ENCODE results near the gene DLG1. TPM values are rescaled to one million over a fixed set of nuclear protein-coding genes. Genes with fewer than 3 reads are reported as not detected.

The DLG1 gene
- total and polyA plus RNA-seq, 2 experiments from 2014 or later = 27.6 to 98.0 TPM

DNA sequence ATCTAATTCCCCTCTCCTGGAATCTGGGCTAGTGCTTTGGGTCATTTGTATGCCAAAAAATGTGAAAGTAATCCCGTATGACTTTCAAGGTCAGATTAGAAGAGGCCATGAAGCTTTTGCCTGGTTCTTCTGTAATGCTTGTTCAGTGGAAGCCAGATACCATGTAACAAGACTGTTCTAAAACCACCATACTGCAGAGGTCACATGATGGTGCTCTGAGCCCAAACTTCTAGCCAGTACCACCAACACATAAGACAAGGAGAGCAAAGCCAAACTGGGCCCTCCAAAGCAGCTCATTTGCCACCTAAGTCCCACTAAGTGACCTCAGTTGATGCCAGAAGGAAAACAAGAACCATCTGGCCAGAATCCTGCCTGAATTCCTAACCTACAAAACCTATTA, 204.5 kb downstream of the DLG1 start (continued):
- TF ChIP-seq, protein P1, sequence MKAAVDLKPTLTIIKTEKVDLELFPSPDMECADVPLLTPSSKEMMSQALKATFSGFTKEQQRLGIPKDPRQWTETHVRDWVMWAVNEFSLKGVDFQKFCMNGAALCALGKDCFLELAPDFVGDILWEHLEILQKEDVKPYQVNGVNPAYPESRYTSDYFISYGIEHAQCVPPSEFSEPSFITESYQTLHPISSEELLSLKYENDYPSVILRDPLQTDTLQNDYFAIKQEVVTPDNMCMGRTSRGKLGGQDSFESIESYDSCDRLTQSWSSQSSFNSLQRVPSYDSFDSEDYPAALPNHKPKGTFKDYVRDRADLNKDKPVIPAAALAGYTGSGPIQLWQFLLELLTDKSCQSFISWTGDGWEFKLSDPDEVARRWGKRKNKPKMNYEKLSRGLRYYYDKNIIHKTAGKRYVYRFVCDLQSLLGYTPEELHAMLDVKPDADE (IDR thresholded peaks at IDR 0.05) = no peak

DNA sequence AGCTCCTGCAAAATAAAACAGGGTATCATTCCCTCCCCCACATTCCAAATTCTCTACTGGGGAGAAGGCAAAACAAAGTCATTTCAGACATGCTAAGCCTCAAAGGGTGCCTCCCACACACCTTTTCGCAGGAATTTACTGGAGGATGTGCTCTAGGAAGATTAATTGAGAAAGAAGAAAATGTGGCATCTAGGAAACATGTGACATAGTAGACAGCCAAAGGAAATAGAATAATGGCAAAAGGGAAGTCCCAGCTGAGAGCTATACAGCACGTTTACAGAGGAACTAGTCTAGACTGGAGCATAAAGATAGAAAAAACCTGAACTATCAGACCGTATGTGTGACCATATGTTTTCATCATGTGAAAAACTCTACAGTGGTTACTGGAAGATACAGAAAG, 210.0 kb downstream of the DLG1 start:
- no peak for TF ChIP-seq POLR2AphosphoS5 (IDR thresholded peaks at IDR 0.05; ENCODE audit: low read depth)
- TF ChIP-seq CREB1 (CRISPR knock-in tag; IDR thresholded peaks at IDR 0.05; ENCODE audit: low read depth) = no peak
- TF ChIP-seq EZH2 (IDR thresholded peaks at IDR 0.05; ENCODE audit: low read depth, unreplicated experiment) = no peak
- TF ChIP-seq ZNF331 (CRISPR knock-in tag; IDR thresholded peaks at IDR 0.05; ENCODE audit: low read depth) = no peak
- TF ChIP-seq, protein P1 (IDR thresholded peaks at IDR 0.05) = no peak
- H3K36me3 ChIP-seq (ENCODE audit: insufficient read depth) = no peaks in the 10 kb centered on the region
- H3K4me2 ChIP-seq = no peak overlapping the region
- DNase-seq (ENCODE audit: low spot score) (no peak), ATAC-seq (no peak)
- no peak overlapping the region for H3K4me3 ChIP-seq
- no peaks in the 10 kb centered on the region for H3K79me2 ChIP-seq (replicated peaks; ENCODE audit: insufficient read depth)
- no peaks in the 10 kb centered on the region for H3K9me2 ChIP-seq (ENCODE audit: insufficient read depth)
- Mint-ChIP-seq H3K4me3 (no peak overlapping the region), H3K27ac (no peak overlapping the region), H3K36me3 (ENCODE audit: low read depth) (peaks cover 6% of the 10 kb centered on the region; the same call in 2 of the 3 replicates), H3K27me3 (ENCODE audit: insufficient read depth, low read depth, poor library complexity) (no peaks in the 10 kb centered on the region), H3K9me3 (no peaks in the 10 kb centered on the region; the same call in 2 of the 3 replicates), H3K4me1 (peaks cover 5% of the 10 kb centered on the region; the same call in 2 of the 3 replicates)
- H2AFZ ChIP-seq = no peak overlapping the region
- no peaks in the 10 kb centered on the region; the same call in 1 of the 2 replicates for H4K20me1 ChIP-seq (replicated peaks; ENCODE audit: insufficient read depth)
- H3F3A ChIP-seq (replicated peaks; ENCODE audit: low read depth) = no peaks in the 10 kb centered on the region
- no peaks in the 10 kb centered on the region for H3K27me3 ChIP-seq (ENCODE audit: insufficient read depth)
- H3K27ac ChIP-seq (ENCODE audit: low read depth) = no peak overlapping the region
- H3K4me1 ChIP-seq (ENCODE audit: insufficient read depth) = no peaks in the 10 kb centered on the region

DNA sequence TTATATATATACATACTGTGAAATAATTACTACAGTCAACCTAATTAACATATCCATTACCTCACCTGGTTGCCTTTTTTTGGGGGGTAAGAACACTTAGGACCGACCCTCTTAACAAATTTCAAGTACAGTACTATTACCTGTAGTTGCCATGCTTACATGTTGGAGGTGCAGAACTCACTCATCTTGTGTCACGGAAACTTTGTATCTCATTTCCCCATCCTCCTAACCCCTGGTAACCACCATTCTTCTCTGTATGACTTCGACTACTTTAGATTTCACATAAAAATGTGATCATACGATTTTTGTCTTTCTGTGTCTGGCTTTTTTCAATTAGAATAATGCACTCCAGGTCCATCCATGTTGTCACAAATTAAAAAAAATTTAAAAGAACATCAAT, 213.3 kb downstream of the DLG1 start:
- no peak overlapping the region for H3K4me3 Mint-ChIP-seq
- no peak overlapping the region for H3K27ac Mint-ChIP-seq
- Histone ChIP-seq H3F3A (replicated peaks; ENCODE audit: low read depth) (no peaks in the 10 kb centered on the region), H3K27me3 (ENCODE audit: insufficient read depth) (no peaks in the 10 kb centered on the region), H4K20me1 (replicated peaks; ENCODE audit: insufficient read depth) (no peaks in the 10 kb centered on the region; the same call in 1 of the 2 replicates), H3K4me3 (no peak overlapping the region), H3K79me2 (replicated peaks; ENCODE audit: insufficient read depth) (no peaks in the 10 kb centered on the region), H3K4me2 (no peak overlapping the region), H2AFZ (no peak overlapping the region), H3K4me1 (ENCODE audit: insufficient read depth) (no peaks in the 10 kb centered on the region), H3K27ac (ENCODE audit: low read depth) (no peak overlapping the region), H3K9me2 (ENCODE audit: insufficient read depth) (no peaks in the 10 kb centered on the region), H3K36me3 (ENCODE audit: insufficient read depth) (no peaks in the 10 kb centered on the region)
- no peak for ATAC-seq
- no peak for TF ChIP-seq JUNB (IDR thresholded peaks at IDR 0.05; ENCODE audit: unreplicated experiment)
- H3K4me1 Mint-ChIP-seq = peaks cover 5% of the 10 kb centered on the region; the same call in 2 of the 3 replicates
- H3K36me3 Mint-ChIP-seq (ENCODE audit: low read depth) = peaks cover 6% of the 10 kb centered on the region; the same call in 2 of the 3 replicates
- H3K9me3 Mint-ChIP-seq = no peaks in the 10 kb centered on the region
- no peak for DNase-seq (ENCODE audit: low spot score)
- H3K27me3 Mint-ChIP-seq (ENCODE audit: insufficient read depth, low read depth, poor library complexity) = no peaks in the 10 kb centered on the region

DNA sequence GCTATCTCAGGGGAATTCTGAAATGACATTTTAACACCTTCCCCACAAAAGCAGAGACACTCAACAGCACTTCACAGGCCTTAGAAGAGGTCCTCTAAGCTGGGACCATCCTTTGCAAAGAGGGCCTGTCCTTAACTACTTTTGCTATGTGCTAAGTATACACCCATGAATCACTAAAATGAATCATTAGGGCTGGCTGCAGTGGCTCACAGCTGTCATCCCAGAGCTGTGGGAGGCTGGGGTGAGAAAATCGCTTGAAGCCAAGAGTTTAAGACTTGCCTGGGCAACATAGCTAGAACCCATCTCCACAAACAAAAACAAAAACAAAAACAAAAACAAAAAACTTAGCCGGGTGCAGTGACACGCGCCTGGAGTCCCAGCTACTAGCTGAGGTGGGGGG, 214.9 kb downstream of the DLG1 start:
- peaks cover 6% of the 10 kb centered on the region; the same call in 2 of the 3 replicates for H3K36me3 Mint-ChIP-seq (ENCODE audit: low read depth)
- Histone ChIP-seq H3K4me1 (ENCODE audit: insufficient read depth) (no peaks in the 10 kb centered on the region), H3K36me3 (ENCODE audit: insufficient read depth) (no peaks in the 10 kb centered on the region), H3K27me3 (ENCODE audit: insufficient read depth) (no peaks in the 10 kb centered on the region), H3K79me2 (replicated peaks; ENCODE audit: insufficient read depth) (no peaks in the 10 kb centered on the region), H2AFZ (no peak overlapping the region), H3K27ac (ENCODE audit: low read depth) (no peak overlapping the region; the same call in 1 of the 2 replicates), H3F3A (replicated peaks; ENCODE audit: low read depth) (no peaks in the 10 kb centered on the region), H3K4me3 (no peak overlapping the region), H3K9me2 (ENCODE audit: insufficient read depth) (no peaks in the 10 kb centered on the region), H3K4me2 (no peak overlapping the region), H4K20me1 (replicated peaks; ENCODE audit: insufficient read depth) (no peaks in the 10 kb centered on the region; the same call in 1 of the 2 replicates)
- no peaks in the 10 kb centered on the region for H3K27me3 Mint-ChIP-seq (ENCODE audit: insufficient read depth, low read depth, poor library complexity)
- no peak overlapping the region for H3K4me3 Mint-ChIP-seq
- no peak overlapping the region for H3K27ac Mint-ChIP-seq
- H3K4me1 Mint-ChIP-seq = peaks cover 5% of the 10 kb centered on the region; the same call in 2 of the 3 replicates
- no peaks in the 10 kb centered on the region for H3K9me3 Mint-ChIP-seq
- TF ChIP-seq, protein P2, sequence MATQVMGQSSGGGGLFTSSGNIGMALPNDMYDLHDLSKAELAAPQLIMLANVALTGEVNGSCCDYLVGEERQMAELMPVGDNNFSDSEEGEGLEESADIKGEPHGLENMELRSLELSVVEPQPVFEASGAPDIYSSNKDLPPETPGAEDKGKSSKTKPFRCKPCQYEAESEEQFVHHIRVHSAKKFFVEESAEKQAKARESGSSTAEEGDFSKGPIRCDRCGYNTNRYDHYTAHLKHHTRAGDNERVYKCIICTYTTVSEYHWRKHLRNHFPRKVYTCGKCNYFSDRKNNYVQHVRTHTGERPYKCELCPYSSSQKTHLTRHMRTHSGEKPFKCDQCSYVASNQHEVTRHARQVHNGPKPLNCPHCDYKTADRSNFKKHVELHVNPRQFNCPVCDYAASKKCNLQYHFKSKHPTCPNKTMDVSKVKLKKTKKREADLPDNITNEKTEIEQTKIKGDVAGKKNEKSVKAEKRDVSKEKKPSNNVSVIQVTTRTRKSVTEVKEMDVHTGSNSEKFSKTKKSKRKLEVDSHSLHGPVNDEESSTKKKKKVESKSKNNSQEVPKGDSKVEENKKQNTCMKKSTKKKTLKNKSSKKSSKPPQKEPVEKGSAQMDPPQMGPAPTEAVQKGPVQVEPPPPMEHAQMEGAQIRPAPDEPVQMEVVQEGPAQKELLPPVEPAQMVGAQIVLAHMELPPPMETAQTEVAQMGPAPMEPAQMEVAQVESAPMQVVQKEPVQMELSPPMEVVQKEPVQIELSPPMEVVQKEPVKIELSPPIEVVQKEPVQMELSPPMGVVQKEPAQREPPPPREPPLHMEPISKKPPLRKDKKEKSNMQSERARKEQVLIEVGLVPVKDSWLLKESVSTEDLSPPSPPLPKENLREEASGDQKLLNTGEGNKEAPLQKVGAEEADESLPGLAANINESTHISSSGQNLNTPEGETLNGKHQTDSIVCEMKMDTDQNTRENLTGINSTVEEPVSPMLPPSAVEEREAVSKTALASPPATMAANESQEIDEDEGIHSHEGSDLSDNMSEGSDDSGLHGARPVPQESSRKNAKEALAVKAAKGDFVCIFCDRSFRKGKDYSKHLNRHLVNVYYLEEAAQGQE (IDR thresholded peaks at IDR 0.05; ENCODE audit: unreplicated experiment) = no peak
- TF ChIP-seq JUNB (IDR thresholded peaks at IDR 0.05; ENCODE audit: unreplicated experiment) = no peak
- DNase-seq (ENCODE audit: low spot score) (no peak), ATAC-seq (no peak)
